NCI-H2196 (cell line): ENCODE measurements around the gene DLX3.

ENCODE experiments used
- DNase-seq: peaks from one replicate; lab custom pipeline; 2025; ENCODE audit not compliant: unreplicated experiment; lab: John Stamatoyannopoulos, UW

Gene DLX3

DNA sequence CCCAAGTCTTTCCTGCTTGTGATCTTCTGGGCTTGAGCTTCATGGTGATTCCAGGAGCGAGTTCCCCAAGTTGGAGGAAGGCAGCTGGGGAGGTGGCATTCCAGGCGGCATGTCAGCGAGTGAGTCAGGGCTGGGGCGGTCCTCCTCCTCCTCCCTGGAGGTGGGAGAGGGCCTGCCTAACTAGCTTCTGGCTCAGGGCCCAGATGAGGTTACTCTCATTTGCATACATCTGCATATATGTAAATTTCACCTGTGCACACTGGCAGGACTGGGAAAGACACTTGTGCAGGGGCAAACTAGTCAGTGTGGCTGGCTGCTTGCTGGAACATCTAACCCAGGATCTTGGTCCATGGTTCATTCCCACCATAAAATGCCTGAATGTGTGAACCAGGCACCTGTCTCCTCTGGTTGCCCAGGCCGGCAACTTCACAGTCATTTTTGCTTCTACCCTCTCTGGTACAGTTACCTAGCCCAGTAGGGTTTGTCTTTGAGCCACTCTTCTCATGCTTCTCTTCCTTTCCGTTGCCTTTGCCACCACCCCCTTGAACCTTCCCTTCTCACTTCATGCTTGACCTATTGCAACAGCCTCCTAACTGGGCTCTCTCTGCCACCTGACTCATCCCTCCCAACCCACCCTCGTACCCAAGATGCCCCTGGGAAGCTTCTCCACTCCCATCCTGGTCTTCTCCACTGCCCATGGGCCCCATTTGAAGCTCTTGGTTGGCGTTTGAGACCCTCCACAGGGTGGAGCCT, 35.7 kb downstream of the DLX3 start:
- no peak for DNase-seq

DNA sequence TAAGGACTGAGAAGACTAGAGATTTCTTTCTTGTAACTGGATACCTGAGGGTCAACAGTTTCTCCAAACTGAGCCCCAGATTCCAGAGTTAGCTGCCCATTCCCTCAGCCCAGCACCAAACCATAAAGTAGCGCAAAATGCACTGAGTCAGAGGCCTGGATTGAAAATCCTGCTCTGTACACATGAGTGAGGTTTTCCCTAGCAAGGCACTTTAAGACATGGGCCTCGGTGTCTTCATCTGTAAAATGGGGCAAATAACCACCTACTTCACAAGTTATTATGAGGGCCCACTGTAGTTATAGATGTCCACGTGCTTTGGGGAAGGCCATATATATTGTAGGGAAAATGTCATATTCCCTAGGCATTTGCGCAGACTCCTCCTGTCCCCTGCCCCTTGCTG, 36.3 kb downstream of the DLX3 start:
- DNase-seq = no peak

DNA sequence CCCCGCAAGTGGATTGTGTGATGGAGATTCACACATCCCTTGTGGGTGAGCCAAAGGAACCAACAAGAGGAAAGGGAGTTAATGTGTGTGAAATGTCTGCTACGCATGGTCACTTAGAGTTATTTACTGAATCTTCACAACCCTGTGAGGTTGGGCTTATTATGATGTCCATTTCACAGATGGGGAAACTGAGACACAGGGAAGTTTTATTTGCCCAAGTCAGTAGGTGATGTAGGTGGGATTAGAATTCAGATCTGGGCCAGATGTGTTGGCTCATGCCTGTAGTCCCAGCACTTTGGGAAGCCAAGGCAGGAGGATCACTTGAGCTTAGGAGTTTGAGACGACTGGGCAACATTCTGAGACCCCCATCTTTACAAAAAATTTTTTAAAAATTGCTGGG, 37.7 kb downstream of the DLX3 start:
- no peak for DNase-seq

DNA sequence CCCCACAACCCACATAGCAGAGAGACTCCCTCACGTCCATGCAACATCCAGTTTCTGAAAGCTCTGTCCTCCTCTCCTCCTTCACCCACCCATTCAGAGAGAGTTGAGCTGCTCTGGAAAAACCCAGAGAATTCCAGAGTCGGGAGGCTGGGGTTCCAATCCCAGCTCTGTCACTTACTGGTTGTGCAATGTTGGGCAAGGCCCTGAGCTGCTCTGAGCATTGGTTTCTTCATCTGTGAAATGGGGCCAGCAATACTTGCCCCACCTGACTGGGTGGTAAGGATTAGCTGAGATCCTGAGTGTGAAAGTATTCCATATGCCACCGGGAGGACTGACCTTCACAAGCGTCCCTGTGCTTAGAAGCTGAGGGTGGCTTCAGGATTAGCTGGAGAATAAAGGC, 38.2 kb downstream of the DLX3 start:
- DNase-seq = no peak

DNA sequence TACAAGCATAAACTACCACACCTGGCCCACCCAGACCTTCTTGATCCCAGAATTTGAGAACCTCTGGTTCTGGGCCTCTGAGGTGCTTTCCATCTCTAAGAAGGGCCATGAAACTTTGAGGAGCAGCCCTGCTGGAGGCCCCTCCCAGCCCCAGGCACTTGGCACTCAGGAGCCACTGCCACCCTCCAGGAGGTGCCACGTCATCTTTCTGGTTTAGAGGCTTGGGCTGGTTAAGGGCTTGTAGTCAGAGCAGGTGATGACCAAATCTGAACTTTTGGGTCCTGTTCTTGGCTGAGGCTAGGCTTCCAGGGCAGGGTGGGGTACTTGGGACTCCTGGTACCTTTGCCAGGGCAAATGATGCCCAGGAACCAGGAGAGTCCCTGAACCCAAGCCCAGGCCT, 39.9 kb downstream of the DLX3 start:
- no peak for DNase-seq

DNA sequence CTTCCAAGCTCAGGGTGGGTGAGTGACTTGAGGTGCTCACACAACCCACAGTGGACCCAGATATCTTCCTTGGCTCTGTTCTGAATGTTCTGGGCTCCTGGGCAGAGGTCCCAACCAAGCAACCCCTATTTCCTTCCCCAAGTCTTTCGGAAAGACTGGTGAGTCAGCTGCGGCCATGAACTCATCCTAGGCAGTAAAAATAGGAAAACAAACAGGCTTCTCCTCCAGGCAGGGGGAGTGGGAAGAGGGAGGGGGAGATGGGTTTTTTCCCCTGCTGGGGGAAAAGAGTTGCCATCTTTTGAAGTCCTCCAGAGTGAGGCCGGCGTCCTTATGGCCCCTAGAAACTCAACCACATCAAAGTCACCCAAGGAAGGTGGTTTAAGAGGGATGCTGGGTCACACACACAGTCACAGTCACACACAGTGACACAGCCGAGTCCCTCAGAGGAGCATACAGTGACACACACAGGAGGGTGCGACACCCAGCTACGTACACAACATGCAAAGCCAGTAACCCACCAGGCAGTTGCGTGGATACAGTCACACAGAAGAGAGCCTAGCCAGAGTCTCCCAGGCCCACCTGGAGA, 42.0 kb downstream of the DLX3 start:
- DNase-seq = no peak

DNA sequence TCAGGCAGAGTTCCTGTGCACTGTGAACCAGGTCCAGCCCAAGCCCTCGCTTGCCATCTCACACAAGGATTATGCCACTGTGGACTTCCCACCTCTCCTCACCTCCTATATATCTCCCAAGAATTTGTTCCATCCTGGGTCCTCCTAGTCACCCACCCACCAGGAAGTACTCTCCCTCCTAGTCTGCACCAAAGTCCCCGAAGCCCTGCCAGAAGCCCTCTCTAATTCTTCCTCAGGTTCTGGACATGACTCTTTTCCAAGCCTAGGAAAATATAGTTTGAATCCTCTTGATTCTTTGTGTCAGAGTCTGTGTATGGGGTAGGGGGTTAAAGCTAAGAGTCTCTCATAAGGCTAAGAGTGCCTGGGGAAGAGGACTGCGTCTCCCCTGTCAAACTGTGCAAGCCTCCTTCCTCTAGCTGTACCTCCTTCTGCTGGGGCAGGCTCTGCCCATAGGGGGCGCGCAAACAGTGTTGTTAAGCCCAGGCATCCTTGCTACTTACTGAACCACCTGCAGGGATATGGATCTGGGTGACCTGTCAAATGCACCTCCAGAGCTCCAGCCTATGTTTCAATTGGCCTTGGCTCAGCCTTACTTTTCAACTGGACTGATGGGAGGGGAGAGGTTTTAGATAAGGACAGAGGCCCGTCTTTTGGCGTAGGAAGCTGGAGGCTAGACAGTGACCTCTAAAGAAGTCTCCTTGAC, 42.7 kb downstream of the DLX3 start:
- peak; percentile 86 for DNase-seq

DNA sequence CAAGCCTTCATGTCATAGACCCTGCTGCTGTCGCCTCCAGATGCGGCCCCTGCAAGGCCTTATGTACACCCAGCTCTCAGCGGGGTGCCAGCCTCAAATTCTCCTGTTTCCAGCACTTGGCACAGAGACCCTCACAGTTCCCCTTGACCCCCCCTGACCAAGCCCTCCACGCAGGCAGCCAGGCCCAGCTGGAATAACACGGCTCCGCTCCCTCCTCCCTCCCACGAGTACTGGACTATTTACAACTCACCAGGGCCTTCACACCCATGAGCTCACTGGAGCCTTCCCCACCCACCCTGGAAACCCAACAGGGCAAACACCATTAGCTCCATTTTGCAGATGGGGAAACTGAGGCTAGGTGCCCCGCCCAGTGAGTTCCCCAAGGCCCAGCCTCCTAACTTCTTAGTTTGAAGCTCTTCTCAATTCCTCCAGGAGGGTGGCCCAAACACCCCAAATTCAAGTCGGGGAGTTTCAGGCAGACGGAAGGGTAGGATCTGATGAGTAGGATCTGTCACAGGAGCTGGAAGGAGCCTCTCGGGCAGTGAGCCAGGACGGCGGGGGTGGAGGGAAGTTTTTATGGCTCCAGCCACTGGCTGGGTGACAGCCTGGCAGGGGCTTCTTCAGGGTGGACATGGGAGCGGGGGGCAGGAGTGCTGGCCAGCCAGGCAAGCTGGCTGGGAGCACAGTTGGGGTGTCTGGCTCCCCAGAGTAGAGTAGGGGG, 43.5 kb downstream of the DLX3 start:
- no peak for DNase-seq

DNA sequence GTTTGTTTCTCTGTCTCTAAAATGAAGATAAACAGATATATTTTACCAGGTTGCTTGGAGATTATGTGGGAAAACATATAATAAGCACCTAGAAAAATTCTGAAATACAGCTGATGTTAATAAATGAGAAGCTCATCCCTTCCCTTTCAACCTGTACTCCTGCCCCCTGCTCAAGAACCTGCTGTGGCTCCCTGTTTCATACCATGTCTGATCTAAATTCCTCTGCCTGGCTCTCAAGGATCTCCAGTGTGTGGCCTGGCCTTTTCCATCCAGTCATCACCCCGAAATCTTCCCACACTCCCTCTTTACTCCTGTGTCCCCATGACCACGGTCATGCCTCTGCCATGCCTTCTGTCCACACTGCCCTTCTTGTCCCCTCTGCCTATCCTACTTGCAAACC, 45.4 kb downstream of the DLX3 start:
- DNase-seq = no peak

DNA sequence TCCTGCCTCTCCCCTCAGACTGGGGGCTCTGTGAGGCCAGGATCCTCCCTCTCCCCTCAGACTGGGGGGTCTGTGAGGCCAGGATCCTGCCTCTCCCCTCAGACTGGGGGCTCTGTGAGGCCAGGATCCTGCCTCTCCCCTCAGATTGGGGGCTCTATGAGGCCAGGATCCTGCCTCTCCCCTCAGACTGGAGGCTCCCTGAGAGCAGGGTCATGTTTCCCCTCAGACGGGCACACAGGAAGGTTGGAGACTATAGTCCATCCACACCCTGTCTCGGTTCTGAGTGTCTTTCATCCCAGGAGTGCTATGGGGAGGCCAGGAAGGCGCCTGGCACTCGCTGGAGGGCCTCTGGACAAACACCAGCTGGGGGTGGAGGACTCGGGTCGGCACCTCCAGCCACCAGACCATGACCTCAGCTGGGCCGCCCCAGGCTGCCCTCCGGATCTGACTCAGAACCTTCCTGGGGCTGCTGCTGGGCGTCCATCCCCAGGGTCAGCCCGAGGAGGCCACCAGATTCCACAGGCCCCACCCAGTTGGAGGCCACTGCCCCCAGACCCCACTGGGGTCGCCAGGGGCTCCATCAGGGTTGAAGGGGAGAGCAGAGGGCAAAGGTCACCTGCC, 48.0 kb downstream of the DLX3 start:
- no peak for DNase-seq

DNA sequence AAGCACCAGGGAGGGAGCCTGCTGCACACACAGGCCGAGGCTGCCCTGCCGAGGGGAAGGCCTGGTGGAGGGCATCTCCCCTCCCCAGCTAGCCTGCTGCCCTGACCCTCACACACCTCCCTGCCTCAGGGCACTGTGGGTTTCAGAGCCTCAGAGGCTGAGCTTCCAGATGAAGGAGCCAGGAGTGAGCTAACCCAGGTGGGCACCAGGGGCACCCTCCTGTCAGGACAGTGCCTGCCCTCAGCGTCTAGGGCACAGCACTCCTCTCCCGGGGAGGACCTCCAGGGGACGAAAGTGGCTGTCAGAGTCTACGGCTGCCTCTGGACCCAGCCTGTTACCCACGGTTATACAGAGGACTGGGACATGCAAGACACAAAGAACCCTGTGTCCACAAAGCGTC, 48.8 kb downstream of the DLX3 start:
- DNase-seq = no peak

DNA sequence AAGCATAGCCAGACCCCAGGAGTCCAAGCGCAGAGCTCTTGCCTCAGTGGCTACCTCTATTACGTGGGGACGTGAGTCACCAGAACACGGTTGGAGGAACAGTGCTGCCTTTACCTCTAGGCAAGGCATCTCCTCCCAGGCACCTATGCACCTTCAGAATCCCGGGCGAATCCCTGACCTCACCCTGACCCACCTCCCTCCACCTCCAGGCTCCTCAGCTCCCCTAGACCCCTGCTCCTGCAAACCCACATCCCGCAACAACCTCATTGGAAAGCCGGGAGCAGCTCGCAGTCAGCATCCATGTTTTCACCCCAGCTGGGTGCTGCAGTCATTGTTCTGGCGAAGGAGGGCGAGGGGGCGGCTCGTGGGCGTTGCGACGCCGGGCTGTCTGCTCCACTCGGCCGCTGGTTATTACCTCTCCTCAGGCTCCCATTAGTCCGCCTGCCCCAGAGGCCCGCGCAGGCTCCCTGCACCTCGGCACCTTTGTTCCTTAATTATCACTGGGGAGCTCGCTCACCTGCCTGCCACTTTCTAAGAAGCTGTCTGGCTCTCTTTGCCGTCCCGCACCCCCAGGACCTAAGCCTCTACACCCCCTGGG, 50.7 kb downstream of the DLX3 start:
- no peak for DNase-seq

DNA sequence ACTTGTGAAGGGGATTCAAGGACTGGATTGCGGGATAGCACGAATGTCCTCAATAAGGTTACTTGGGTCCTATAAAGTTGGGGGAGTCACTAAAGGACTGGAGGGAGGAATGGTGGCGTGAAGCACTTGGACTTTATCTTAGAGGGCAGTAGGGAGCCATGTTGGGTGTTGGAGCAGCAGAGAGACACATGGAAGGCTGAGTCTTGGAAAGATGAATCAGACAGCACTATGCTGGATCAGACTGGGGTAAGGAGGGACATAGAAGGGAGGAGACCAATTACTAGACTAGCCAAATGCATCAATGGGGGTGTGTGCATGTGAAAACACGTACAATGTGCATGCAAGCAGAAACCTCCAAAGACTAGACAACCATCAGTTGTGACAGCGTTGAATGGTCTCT, 52.1 kb downstream of the DLX3 start:
- no peak for DNase-seq

DNA sequence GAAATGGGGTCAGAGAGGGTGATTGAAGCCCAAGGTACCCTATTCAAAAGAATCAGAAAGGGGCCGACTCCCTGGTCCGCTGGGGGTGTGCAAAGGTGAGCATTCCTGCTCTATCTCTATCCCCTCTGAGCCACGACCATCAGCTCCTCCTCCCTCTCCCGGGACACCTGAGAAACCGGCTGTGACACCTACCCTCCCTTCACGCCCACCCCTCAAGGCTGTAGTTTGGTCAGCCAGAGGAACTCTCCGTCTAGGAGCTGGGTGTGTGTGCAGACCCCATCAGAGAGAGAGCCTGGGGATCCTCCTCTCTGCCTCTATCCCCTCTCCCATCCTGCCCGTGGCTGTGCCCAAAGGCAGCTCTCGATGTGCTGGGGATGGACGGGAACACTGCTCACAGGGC, 53.6 kb downstream of the DLX3 start:
- no peak for DNase-seq
